Ishikawa (cell line): ENCODE data around the gene TFAP2C.
A peak's percentile ranks its signal among the peaks of the same experiment; 100 is the strongest.

Experiments used
- CEBPB ChIP-seq: IDR thresholded peaks from 2 replicates; pipeline ENCODE4 v1.6.1; 2012
- CREB1 ChIP-seq: IDR thresholded peaks from 2 replicates; pipeline ENCODE4 v1.6.1; 2012; ENCODE audit warnings: low read depth
- EGR1 ChIP-seq: IDR thresholded peaks from 2 replicates; pipeline ENCODE4 v1.6.1; 2012
- EP300 ChIP-seq: IDR thresholded peaks from 2 replicates; pipeline ENCODE4 v1.6.1; 2012; ENCODE audit warnings: borderline replicate concordance
- FOXM1 ChIP-seq: IDR thresholded peaks from 2 replicates; pipeline ENCODE4 v1.6.1; 2012; ENCODE audit warnings: low read depth, borderline replicate concordance
- MAX ChIP-seq: IDR thresholded peaks from 2 replicates; pipeline ENCODE4 v1.6.1; 2012
- NFIC ChIP-seq: IDR thresholded peaks from 2 replicates; pipeline ENCODE4 v1.6.1; 2012
- RAD21 ChIP-seq: IDR thresholded peaks from 2 replicates; pipeline ENCODE4 v1.6.1; 2012; ENCODE audit warnings: low read depth
- TAF1 ChIP-seq: IDR thresholded peaks from 2 replicates; pipeline ENCODE4 v1.6.1; 2012; ENCODE audit warnings: low read depth, mild to moderate bottlenecking
- TCF12 ChIP-seq: IDR thresholded peaks from 2 replicates; pipeline ENCODE4 v1.6.1; 2012; ENCODE audit warnings: low read depth
- TEAD4 ChIP-seq: IDR thresholded peaks from 2 replicates; pipeline ENCODE4 v1.6.1; 2012
- YY1 ChIP-seq: IDR thresholded peaks from 2 replicates; pipeline ENCODE4 v1.6.1; 2012; ENCODE audit warnings: low read depth
- ZBTB7A ChIP-seq: IDR thresholded peaks from 2 replicates; pipeline ENCODE4 v1.6.1; 2012; ENCODE audit warnings: low read depth
- TF ChIP-seq, protein P1 (sequence below): IDR thresholded peaks from 2 replicates; pipeline ENCODE4 v1.6.1; 2012; ENCODE audit warnings: low read depth, mild to moderate bottlenecking
- TF ChIP-seq, protein P2 (sequence below): IDR thresholded peaks from 2 replicates; pipeline ENCODE4 v1.6.1; 2012

The TFAP2C gene

GRCh38 chr20:56605261-56605996, 23.7 kb upstream of the TFAP2C start:
- TF ChIP-seq NFIC (0 out of 2 replicates have a peak, but pooled peaks have one; percentile 24), ZBTB7A (no peak)

DNA sequence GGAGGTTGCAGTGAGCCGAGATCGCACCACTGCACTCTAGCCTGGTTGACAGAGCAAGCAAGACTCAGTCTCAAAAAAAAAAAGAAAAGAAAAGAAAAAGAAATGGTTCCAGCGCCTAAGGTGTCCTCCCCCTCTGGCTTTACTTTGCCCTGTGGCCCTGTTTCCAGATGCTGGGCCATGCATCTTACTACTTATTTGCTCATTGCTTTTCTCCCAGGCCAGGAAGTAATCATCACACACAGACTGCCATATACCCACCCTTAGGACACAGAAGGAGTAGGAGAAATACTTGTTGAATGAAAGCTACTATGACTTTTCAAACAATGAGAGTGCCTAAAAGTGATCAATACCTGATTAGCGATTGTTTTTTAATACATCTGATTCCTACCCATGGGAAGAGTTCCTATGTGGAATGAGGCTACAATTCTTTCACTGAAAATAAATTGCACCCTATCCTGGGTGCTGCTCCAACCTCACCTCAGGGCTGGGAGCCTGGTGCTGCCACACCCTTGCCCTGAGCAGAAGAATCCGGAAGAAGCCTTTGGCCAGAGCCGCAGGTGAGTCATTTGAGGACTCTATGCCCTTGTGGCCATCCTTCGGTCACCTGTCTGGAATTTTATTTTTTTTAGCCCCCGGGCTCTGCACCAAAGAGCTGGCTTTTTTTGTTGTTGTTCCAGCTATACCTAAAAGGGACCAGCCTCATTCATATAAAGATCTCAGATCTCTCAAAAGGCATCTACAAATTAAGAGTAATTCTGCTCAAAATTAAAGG, 22.7 kb upstream of the TFAP2C start:
- TF ChIP-seq TCF12 (peak; percentile 43; the same call in 1 of the 2 replicates), MAX (peak; percentile 49), CEBPB (no peak), YY1 (no peak), TEAD4 (peak; percentile 79), ZBTB7A (no peak), RAD21 (no peak), NFIC (peak; percentile 57), EGR1 (no peak), TAF1 (0 out of 2 replicates have a peak, but pooled peaks have one; percentile 23), EP300 (peak; percentile 57), CREB1 (no peak), FOXM1 (no peak)
- TF ChIP-seq, protein P1, sequence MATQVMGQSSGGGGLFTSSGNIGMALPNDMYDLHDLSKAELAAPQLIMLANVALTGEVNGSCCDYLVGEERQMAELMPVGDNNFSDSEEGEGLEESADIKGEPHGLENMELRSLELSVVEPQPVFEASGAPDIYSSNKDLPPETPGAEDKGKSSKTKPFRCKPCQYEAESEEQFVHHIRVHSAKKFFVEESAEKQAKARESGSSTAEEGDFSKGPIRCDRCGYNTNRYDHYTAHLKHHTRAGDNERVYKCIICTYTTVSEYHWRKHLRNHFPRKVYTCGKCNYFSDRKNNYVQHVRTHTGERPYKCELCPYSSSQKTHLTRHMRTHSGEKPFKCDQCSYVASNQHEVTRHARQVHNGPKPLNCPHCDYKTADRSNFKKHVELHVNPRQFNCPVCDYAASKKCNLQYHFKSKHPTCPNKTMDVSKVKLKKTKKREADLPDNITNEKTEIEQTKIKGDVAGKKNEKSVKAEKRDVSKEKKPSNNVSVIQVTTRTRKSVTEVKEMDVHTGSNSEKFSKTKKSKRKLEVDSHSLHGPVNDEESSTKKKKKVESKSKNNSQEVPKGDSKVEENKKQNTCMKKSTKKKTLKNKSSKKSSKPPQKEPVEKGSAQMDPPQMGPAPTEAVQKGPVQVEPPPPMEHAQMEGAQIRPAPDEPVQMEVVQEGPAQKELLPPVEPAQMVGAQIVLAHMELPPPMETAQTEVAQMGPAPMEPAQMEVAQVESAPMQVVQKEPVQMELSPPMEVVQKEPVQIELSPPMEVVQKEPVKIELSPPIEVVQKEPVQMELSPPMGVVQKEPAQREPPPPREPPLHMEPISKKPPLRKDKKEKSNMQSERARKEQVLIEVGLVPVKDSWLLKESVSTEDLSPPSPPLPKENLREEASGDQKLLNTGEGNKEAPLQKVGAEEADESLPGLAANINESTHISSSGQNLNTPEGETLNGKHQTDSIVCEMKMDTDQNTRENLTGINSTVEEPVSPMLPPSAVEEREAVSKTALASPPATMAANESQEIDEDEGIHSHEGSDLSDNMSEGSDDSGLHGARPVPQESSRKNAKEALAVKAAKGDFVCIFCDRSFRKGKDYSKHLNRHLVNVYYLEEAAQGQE, result no peak
- TF ChIP-seq, protein P2, sequence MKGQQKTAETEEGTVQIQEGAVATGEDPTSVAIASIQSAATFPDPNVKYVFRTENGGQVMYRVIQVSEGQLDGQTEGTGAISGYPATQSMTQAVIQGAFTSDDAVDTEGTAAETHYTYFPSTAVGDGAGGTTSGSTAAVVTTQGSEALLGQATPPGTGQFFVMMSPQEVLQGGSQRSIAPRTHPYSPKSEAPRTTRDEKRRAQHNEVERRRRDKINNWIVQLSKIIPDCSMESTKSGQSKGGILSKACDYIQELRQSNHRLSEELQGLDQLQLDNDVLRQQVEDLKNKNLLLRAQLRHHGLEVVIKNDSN, result no peak

GRCh38 chr20:56607061-56607704, 21.9 kb upstream of the TFAP2C start:
- TF ChIP-seq NFIC (no peak), TEAD4 (no peak)

- TF ChIP-seq, protein P1, result no peak
- TF ChIP-seq CREB1, result no peak
Observed at GRCh38 chr20:56608376-56608775, 20.7 kb upstream of the TFAP2C start.

- TF ChIP-seq YY1, result no peak
- no peak for TF ChIP-seq CEBPB
- TF ChIP-seq CREB1, result no peak
- TF ChIP-seq, protein P2, result no peak
- TF ChIP-seq ZBTB7A, result no peak
- no peak for TF ChIP-seq TCF12
- TF ChIP-seq FOXM1, result no peak
- no peak for TF ChIP-seq EP300
- TF ChIP-seq EGR1, result no peak
- no peak for TF ChIP-seq TAF1
- TF ChIP-seq, protein P1, result no peak
- TF ChIP-seq MAX, result no peak
- no peak for TF ChIP-seq NFIC
Observed at GRCh38 chr20:56609321-56609720, 19.8 kb upstream of the TFAP2C start.
